Glomerular visceral epithelial cell (primary cell): ENCODE results near the gene ADGRV1.
A peak's percentile ranks its signal among the peaks of the same experiment; 100 is the strongest.

Experiments
- DNase-seq: peaks from one replicate; pipeline ENCODE4 v3.0.0-alpha.2; 2016; ENCODE audit errors: extremely low spot score

ADGRV1 gene

GRCh38 chr5:91133183-91133582 lies 574.6 kb downstream of the ADGRV1 start:
- DNase-seq: no peak

DNA sequence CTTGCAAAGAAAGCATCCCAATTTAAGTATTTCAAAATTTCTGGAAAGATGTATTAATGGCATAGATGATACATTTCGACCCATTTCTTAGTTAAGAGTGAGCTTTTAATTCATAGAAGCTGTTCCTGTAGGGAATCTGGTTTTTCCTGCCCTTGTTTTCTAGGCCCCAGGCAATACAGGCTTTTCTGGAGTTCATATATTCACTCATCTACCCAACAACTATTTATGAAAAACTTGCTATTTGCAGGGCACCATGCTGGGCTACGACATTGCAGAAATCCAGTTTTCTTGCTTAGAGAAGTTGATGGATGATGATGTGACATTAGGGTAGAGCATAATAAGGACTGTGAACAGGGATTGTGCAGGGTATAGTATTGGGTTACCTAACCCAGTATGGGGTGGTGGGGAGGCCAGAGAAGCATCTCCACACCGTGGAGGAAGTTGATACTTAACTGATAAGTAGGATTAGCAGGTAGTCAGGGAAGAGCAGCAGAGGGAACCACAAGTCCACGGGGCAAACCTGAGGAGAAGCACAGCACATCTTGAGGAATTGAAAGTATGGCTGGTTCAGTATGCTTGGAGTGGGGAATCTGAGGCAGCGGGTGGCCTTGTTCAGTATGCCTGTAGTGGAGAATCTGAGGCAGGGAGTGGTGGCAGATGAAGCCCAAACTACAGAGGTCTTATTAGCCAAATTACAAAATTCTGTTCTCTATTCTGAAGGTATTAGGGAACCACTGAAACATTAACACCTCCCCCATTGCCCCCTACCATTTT lies 577.1 kb downstream of the ADGRV1 start:
- DNase-seq: peak; percentile 21

DNA sequence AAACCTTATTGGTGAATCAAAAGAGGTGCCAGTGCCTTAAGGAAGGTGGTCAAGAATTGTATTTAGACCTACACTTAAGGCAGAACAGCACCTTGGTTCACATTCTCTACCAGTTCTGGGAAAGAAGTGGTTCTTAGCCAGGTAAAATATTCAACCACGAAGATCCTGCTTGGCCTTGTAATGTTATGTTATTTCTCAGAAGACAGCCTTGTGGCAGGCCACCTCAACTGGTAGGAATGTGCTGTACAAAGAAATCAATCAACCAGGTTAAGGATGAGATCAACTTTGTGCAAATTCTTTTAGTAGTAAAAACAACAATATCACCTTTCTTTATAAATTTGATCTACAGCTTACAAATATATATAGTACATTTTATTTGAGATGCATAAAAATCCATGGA lies 577.7 kb downstream of the ADGRV1 start:
- peak; percentile 84 for DNase-seq

DNA sequence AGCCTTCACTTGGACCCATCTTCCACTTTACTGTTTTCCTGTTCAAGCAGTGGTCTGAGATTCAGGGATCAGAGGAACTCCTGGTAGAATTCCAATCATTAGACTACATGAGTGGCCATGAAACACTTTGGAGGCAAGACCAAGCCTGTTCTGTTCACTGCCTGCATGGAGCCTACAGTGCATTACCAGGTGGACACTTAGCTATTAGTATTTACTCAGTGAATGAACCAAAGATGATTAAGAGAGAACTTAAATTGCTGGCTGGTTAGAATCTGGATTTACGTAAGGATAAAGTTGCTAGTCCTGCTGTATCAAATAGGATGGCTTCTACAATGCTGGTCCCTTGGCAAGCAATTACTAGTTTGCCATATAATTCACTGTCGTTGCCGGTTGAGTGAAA lies 579.0 kb downstream of the ADGRV1 start:
- DNase-seq: no peak

- DNase-seq: no peak
These were observed 581.1 kb downstream of the ADGRV1 start for GRCh38 chr5:91139572-91140200.

DNA sequence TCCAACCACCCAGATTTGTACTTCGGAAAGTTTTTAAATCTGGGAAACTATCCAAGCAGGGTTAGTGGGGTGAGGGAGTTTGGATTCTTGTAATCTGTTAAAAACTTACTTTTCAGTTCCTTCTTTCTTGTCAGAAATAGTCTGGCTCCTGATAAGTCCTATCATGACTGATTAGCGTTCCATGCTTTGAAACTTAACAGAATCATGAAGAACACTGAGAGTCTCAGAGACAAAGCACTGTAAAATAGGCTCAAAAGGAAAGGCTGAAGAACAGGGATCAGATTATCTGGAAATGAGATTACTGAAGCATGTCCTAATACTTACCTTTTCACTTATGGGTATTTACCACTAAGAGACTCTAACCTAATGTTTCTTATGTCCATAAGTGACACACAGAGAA lies 582.1 kb downstream of the ADGRV1 start:
- DNase-seq: no peak

GRCh38 chr5:91141642-91142041 lies 583.0 kb downstream of the ADGRV1 start:
- DNase-seq: no peak

DNA sequence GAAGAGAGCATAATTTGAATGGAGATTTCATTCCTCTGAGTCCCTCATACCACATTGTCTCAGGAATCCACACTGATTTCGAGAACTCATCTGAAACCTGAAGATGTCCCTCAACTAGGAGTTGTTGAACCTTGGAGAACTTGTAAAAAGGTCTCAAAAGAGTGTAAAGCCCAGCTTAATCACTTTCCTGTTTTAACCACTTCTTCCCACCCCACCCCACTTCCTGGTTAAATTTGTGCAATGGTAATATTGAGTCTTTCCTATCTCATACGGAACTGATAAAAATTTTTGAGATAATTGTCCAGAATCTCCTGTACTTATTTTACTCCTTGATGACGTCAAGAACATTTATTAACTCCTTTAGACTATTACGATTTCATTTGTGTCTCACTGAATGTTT lies 583.8 kb downstream of the ADGRV1 start:
- DNase-seq: no peak

- no peak for DNase-seq
These were observed 584.2 kb downstream of the ADGRV1 start for GRCh38 chr5:91142819-91143218.

- DNase-seq: no peak
These were observed 585.2 kb downstream of the ADGRV1 start for GRCh38 chr5:91143840-91144239.

DNA sequence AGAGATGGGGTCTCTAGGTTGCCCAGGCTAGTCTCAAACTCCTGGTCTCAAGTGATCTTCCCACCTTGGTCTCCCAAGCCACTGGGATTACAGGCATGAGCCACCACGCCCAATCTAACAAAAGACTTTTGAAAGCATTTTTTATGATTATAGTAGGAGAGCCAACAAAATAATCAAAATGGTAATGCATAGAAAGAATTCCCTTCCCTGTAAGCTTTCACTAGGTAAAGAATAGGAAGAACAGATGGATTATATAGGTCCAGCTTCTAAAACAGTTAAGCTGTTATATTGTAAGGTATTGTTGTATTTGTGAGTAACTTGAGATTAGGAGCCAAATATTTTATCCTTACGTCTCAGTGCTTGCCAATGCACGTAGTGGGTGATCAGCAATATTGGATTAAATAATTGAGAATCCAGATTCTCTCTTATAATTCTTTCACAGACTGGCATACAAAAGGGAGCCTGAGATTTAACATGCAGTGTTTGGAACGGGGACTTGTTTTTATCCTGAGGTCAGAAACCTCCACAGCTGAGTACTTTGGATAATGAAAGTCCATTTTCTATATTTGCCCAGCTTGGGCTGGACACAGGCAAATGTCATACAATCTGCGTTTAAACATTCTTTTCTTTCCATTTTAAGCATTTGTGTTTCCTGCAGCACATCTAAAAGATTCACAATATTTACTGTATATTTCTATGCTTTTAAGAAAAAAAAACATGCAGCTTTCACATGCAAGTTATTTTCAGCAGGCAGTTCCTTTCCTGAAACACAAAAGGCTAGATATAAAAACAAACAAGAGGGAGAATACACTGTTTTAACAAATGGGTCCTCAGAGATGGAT lies 586.1 kb downstream of the ADGRV1 start:
- DNase-seq: no peak

DNA sequence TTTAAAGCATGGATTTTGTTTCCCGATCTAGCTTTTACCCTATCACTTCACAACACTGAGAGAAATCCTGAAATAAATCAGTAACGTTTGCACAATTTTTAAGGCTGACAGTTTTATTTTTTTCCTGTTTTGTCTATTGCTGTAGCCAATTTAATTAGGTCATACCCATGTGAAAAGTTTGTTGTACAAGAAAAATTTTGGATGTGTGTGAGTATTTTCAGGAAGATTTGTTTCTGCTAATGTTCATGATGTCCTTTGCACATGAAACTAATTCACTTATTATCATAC lies 586.7 kb downstream of the ADGRV1 start:
- DNase-seq: no peak

DNA sequence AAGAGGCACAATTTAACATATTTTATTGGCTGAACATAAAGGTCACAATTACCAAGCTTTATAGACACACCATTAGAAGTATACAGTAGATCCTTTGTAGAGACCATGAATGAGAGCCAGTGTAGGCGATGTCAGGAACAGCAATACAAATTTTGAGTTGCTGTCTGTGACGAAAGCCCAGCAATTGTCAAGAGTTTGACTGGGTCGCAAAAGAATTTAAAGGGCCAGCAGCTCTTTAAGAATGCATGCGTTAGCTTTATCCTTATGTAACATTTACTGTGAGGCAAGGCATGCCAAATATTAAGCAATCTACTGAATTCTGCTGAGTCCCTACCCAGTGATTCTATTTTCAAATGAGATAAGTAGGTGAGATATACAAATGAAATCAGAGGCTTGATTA lies 587.6 kb downstream of the ADGRV1 start:
- no peak for DNase-seq

DNA sequence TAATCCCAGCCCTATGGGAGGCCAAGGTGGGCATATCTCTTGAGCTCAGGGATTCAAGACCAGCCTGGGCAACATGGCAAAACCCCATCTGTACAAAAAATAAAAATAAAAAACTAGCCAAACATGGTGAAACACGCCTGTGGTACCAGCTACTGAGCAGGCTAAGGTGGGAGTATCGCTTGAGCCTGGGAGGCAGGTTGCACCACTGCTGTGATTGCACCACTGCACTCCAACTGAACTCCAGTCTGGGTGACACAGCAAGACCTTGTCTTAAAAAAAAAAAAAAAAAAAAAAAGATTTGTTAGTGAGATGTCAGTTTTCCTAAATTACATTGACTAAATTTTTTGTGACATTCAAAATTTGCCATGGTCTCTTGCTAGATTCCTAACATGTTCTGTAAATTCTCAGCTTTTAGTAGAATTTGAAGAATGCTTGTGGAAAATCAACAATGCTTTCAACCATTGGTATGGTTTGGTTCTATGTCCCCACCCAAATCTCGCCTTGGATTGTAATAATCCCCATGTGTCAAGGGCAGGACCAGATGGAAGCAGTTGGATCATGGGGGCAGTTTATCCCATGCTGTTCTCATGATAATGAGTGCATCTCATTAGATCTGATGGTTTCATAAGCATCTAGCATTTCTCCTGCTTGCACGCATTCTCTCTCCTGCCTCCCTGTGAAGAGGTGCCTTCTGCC lies 588.5 kb downstream of the ADGRV1 start:
- DNase-seq: no peak

DNA sequence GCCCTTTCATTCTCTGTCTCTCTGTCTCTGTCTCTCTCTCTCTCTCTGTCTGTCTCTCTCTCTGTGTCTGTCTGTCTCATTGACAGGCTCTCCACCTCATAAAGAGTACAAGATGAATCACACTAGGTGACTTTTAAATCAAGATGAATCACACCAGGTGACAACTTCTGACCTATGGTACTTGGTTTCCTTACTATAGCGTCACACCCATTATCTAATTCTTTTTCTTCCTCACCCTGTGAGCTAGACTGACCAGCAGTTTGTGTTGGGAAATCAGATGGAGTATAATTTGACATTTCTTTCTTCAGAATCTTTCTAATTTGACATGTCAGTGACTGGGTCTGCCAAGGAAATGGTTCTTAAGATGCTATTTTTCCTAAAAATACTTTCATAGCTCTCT lies 591.6 kb downstream of the ADGRV1 start:
- DNase-seq: no peak

- no peak for DNase-seq
These were observed 592.0 kb downstream of the ADGRV1 start for GRCh38 chr5:91150636-91151035.

GRCh38 chr5:91151947-91152346 lies 593.4 kb downstream of the ADGRV1 start:
- DNase-seq: peak; percentile 84

GRCh38 chr5:91154338-91154737 lies 595.7 kb downstream of the ADGRV1 start:
- no peak for DNase-seq

DNA sequence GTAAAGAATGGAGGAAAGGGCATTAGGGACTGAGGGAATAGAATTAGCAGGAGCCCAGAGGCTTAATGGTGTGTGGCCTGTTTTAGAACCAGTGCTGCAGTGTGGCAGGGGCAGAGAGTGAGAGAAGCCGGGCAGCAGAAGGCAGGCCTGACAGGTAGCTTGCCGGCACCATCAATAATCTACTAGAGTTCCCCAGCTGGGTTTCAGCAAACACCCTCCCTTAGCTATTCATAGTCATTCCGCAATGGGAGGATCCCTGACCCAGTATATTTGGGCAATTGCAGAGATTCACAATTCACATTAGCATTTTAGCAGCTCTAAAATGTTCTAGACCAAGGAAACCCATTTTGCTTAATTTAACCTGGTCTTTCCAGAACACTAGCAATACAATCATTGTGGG lies 596.7 kb downstream of the ADGRV1 start:
- no peak for DNase-seq

GRCh38 chr5:91156242-91156641 lies 597.6 kb downstream of the ADGRV1 start:
- DNase-seq: no peak

- no peak for DNase-seq
These were observed 599.4 kb downstream of the ADGRV1 start for GRCh38 chr5:91158011-91158410.

- DNase-seq: no peak
These were observed 601.0 kb downstream of the ADGRV1 start for GRCh38 chr5:91159647-91160046.
